Astrocyte (in vitro differentiated cells and primary cell): Measurements from ENCODE around the gene RAB3D. TPM values are rescaled to one million over a fixed set of nuclear protein-coding genes. Genes with fewer than 3 reads are reported as not detected.
A peak's percentile ranks its signal among the peaks of the same experiment; 100 is the strongest.

Source experiments
- DNase-seq: peaks from one replicate; pipeline ENCODE4 v3.0.0-alpha.2; 2010; ENCODE audit warnings: low read depth
- FAIRE-seq: peaks from 2 replicates; lab custom pipeline; 2011; peaks lifted over from hg19 to GRCh38; lab: Jason Lieb, UNC
- H2AFZ ChIP-seq: 2 replicates; pipeline ENCODE4 v1.6.0; 2012; ENCODE audit warnings: low read depth, low read length, inconsistent platforms
- H3K27ac ChIP-seq: 2 replicates; pipeline ENCODE4 v1.5.1; 2011; ENCODE audit warnings: low read depth, low read length, inconsistent platforms
- H3K27me3 ChIP-seq: 2 replicates; pipeline ENCODE4 v1.6.0; 2011; ENCODE audit warnings: low read length, inconsistent platforms; ENCODE audit not compliant: insufficient read depth
- H3K36me3 ChIP-seq: 2 replicates; pipeline ENCODE4 v1.5.1; 2011; ENCODE audit warnings: low read length, inconsistent platforms; ENCODE audit not compliant: insufficient read depth
- H3K4me1 ChIP-seq: 2 replicates; pipeline ENCODE4 v1.5.1; 2011; ENCODE audit warnings: low read length, inconsistent platforms; ENCODE audit not compliant: insufficient read depth
- H3K4me2 ChIP-seq: 2 replicates; pipeline ENCODE4 v1.6.0; 2012; ENCODE audit warnings: low read length, inconsistent platforms
- H3K4me3 ChIP-seq: 2 replicates; pipeline ENCODE4 v1.5.1; 2011; ENCODE audit warnings: low read depth, mild to moderate bottlenecking, low read length, inconsistent platforms; ENCODE audit not compliant: insufficient read depth
- H3K79me2 ChIP-seq: 2 replicates; pipeline ENCODE4 v1.6.0; 2012; ENCODE audit warnings: mild to moderate bottlenecking, low read length, inconsistent platforms; ENCODE audit not compliant: insufficient read depth
- H3K9ac ChIP-seq: 2 replicates; pipeline ENCODE4 v1.6.0; 2012; ENCODE audit warnings: mild to moderate bottlenecking, low read length, inconsistent platforms
- H3K9me3 ChIP-seq: 2 replicates; pipeline ENCODE4 v1.5.1; 2012; ENCODE audit warnings: low read depth, mild to moderate bottlenecking, low read length, inconsistent platforms; ENCODE audit not compliant: insufficient read depth
- H4K20me1 ChIP-seq: 2 replicates; pipeline ENCODE4 v1.6.0; 2012; ENCODE audit warnings: low read length, inconsistent platforms; ENCODE audit not compliant: insufficient read depth
- H3K27ac Mint-ChIP-seq: one replicate; pipeline ENCODE4 v1.8.0; 2021; ENCODE audit warnings: mild to moderate bottlenecking, mixed read lengths; ENCODE audit not compliant: unreplicated experiment
- H3K27me3 Mint-ChIP-seq: one replicate; pipeline ENCODE4 v1.8.0; 2021; ENCODE audit warnings: low read depth, mixed read lengths; ENCODE audit not compliant: unreplicated experiment
- H3K36me3 Mint-ChIP-seq: one replicate; pipeline ENCODE4 v1.8.0; 2021; ENCODE audit warnings: low read depth, mixed read lengths; ENCODE audit not compliant: unreplicated experiment
- H3K4me1 Mint-ChIP-seq: one replicate; pipeline ENCODE4 v1.8.0; 2021; ENCODE audit warnings: low read depth, mixed read lengths; ENCODE audit not compliant: unreplicated experiment
- H3K4me3 Mint-ChIP-seq: one replicate; pipeline ENCODE4 v1.8.0; 2021; ENCODE audit warnings: mild to moderate bottlenecking, moderate library complexity, mixed read lengths; ENCODE audit not compliant: unreplicated experiment
- H3K9me3 Mint-ChIP-seq: one replicate; pipeline ENCODE4 v1.8.0; 2021; ENCODE audit warnings: mild to moderate bottlenecking, mixed read lengths; ENCODE audit not compliant: unreplicated experiment
- EZH2 ChIP-seq: IDR thresholded peaks from 2 replicates; pipeline ENCODE4 v1.6.1; 2012; ENCODE audit warnings: mild to moderate bottlenecking, low read length, inconsistent platforms; ENCODE audit not compliant: insufficient read depth
- total RNA-seq: library from RNA; stranded (reverse); gene quantifications from 2 replicates; pipeline ENCODE4 v1.2.1, GENCODE V29; 2021
- TF ChIP-seq, protein P1 (sequence below): IDR thresholded peaks from 2 replicates; pipeline ENCODE4 v1.5.1; 2011; ENCODE audit warnings: low read depth, mild to moderate bottlenecking, inconsistent platforms, low read length, moderate library complexity; ENCODE audit not compliant: insufficient read depth

Gene RAB3D
- total RNA-seq, 1 donor from 2014 or later, result 14.4 TPM

- Mint-ChIP-seq H3K4me3 (no peak overlapping the region), H3K4me1 (no peaks in the 10 kb centered on the region), H3K9me3 (no peaks in the 10 kb centered on the region), H3K27ac (no peak overlapping the region), H3K27me3 (peaks cover 2% of the 10 kb centered on the region), H3K36me3 (no peaks in the 10 kb centered on the region)
- Histone ChIP-seq H3K27ac (no peak overlapping the region), H3K9ac (no peak overlapping the region), H3K79me2 (no peaks in the 10 kb centered on the region), H3K27me3 (no peaks in the 10 kb centered on the region), H4K20me1 (no peaks in the 10 kb centered on the region), H3K4me2 (no peak overlapping the region), H3K36me3 (no peaks in the 10 kb centered on the region), H2AFZ (no peak overlapping the region), H3K9me3 (no peaks in the 10 kb centered on the region), H3K4me3 (no peak overlapping the region), H3K4me1 (peaks cover 7% of the 10 kb centered on the region)
- DNase-seq (no peak), FAIRE-seq (no peak)
- TF ChIP-seq, protein P1, sequence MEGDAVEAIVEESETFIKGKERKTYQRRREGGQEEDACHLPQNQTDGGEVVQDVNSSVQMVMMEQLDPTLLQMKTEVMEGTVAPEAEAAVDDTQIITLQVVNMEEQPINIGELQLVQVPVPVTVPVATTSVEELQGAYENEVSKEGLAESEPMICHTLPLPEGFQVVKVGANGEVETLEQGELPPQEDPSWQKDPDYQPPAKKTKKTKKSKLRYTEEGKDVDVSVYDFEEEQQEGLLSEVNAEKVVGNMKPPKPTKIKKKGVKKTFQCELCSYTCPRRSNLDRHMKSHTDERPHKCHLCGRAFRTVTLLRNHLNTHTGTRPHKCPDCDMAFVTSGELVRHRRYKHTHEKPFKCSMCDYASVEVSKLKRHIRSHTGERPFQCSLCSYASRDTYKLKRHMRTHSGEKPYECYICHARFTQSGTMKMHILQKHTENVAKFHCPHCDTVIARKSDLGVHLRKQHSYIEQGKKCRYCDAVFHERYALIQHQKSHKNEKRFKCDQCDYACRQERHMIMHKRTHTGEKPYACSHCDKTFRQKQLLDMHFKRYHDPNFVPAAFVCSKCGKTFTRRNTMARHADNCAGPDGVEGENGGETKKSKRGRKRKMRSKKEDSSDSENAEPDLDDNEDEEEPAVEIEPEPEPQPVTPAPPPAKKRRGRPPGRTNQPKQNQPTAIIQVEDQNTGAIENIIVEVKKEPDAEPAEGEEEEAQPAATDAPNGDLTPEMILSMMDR, result no peak
- TF ChIP-seq EZH2, result no peak
Measured at GRCh38 chr19:11291415-11291814, 48.0 kb downstream of the RAB3D start.

DNA sequence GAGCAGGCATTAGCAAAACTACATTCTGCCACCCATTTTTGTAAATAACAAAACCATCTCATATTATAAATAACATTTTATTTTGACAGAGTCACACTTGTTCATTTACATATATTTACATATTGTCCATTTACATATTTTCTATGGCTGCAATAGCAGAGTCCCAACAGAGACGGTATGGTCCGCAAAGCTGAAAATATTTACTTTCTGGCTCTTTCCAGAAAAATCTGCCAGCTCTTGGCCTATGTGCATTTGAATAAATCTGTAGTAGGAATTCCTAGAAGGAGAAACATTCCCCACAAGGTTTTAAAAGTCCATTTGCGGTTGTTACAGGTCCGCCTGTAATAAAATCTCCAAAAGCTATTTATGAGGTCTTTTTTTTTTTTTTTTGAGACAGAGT is 49.2 kb downstream of the RAB3D start:
- Mint-ChIP-seq H3K4me3 (no peak overlapping the region), H3K27ac (no peak overlapping the region), H3K27me3 (peaks cover 2% of the 10 kb centered on the region), H3K36me3 (no peaks in the 10 kb centered on the region), H3K9me3 (no peaks in the 10 kb centered on the region), H3K4me1 (no peaks in the 10 kb centered on the region)
- no peak overlapping the region for H3K4me2 ChIP-seq
- no peaks in the 10 kb centered on the region for H4K20me1 ChIP-seq
- FAIRE-seq, result no peak
- H3K27ac ChIP-seq, result no peak overlapping the region
- H3K36me3 ChIP-seq, result no peaks in the 10 kb centered on the region
- peaks cover 7% of the 10 kb centered on the region for H3K4me1 ChIP-seq
- no peaks in the 10 kb centered on the region for H3K9me3 ChIP-seq
- H2AFZ ChIP-seq, result no peak overlapping the region
- DNase-seq, result no peak
- no peak overlapping the region for H3K4me3 ChIP-seq
- H3K79me2 ChIP-seq, result no peaks in the 10 kb centered on the region
- no peak overlapping the region for H3K9ac ChIP-seq
- no peaks in the 10 kb centered on the region for H3K27me3 ChIP-seq
- TF ChIP-seq EZH2, result no peak
- TF ChIP-seq, protein P1, result no peak

GRCh38 chr19:11288349-11288748 is 51.1 kb downstream of the RAB3D start:
- Mint-ChIP-seq H3K27ac (no peak overlapping the region), H3K27me3 (peaks cover 2% of the 10 kb centered on the region), H3K36me3 (no peaks in the 10 kb centered on the region), H3K4me1 (no peaks in the 10 kb centered on the region), H3K9me3 (no peaks in the 10 kb centered on the region), H3K4me3 (no peak overlapping the region)
- Histone ChIP-seq H2AFZ (no peak overlapping the region), H3K4me1 (peaks cover 5% of the 10 kb centered on the region), H3K9ac (no peak overlapping the region), H3K4me3 (no peak overlapping the region), H4K20me1 (no peaks in the 10 kb centered on the region), H3K36me3 (no peaks in the 10 kb centered on the region), H3K4me2 (no peak overlapping the region), H3K27ac (no peak overlapping the region), H3K9me3 (no peaks in the 10 kb centered on the region), H3K27me3 (no peaks in the 10 kb centered on the region), H3K79me2 (no peaks in the 10 kb centered on the region)
- no peak for TF ChIP-seq EZH2
- TF ChIP-seq, protein P1, result peak; percentile 46
- FAIRE-seq (no peak), DNase-seq (no peak)
